GM23248 (cell line): ENCODE data around the gene XXYLT1.

Experiments
- EZH2 ChIP-seq: fragments of 200-600 bp; sonication (generic); IDR thresholded peaks from 2 replicates; pipeline ENCODE4 v1.6.1; 2018; ENCODE audit warnings: antibody characterized with exemption, mild to moderate bottlenecking; ENCODE audit not compliant: insufficient read depth, poor library complexity, severe bottlenecking
- EZH2phosphoT487 ChIP-seq: fragments of 200-600 bp; sonication (generic); IDR thresholded peaks from 2 replicates; pipeline ENCODE4 v1.6.1; 2018; ENCODE audit warnings: antibody characterized with exemption, moderate library complexity, mild to moderate bottlenecking, low read depth; ENCODE audit not compliant: insufficient read depth

GRCh38 chr3:195110647-195111318 is 160.2 kb downstream of the XXYLT1 start:
- no peak for TF ChIP-seq EZH2
- no peak for TF ChIP-seq EZH2phosphoT487
